ENCODE data around the gene RBKS. TPM values are rescaled to one million over a fixed set of nuclear protein-coding genes. Genes with fewer than 3 reads are reported as not detected.

RBKS gene
- total RNA-seq, 1 donor from 2014 or later = 0.79 TPM

DNA sequence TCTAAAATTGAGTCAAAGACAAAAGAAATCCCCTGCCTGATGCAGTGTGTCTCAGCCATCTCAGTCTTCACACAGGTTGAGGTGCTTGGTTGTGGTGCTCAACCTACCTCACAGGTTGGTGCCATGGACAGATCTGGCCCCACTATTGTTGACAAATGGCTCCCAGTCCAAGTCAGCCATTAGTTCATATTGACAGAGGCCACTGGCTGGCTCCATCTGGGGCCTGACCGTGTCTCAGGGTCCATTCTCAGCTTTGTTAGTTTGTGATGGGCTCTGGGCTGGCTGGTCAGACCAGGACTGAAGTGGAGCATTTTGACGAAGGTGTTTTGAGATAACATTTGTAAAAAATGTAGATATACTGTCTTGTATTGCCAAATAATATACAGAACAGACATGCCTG, 81.8 kb downstream of the RBKS start:
- TF ChIP-seq, protein P1, sequence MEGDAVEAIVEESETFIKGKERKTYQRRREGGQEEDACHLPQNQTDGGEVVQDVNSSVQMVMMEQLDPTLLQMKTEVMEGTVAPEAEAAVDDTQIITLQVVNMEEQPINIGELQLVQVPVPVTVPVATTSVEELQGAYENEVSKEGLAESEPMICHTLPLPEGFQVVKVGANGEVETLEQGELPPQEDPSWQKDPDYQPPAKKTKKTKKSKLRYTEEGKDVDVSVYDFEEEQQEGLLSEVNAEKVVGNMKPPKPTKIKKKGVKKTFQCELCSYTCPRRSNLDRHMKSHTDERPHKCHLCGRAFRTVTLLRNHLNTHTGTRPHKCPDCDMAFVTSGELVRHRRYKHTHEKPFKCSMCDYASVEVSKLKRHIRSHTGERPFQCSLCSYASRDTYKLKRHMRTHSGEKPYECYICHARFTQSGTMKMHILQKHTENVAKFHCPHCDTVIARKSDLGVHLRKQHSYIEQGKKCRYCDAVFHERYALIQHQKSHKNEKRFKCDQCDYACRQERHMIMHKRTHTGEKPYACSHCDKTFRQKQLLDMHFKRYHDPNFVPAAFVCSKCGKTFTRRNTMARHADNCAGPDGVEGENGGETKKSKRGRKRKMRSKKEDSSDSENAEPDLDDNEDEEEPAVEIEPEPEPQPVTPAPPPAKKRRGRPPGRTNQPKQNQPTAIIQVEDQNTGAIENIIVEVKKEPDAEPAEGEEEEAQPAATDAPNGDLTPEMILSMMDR (conservative IDR thresholded peaks at IDR 0.05) = no peak
- Mint-ChIP-seq H3K27me3 (ENCODE audit: low read depth) (no peaks in the 10 kb centered on the region), H3K4me3 (no peak overlapping the region), H3K4me1 (no peaks in the 10 kb centered on the region), H3K36me3 (ENCODE audit: low read depth) (no peaks in the 10 kb centered on the region), H3K9me3 (peaks cover 4% of the 10 kb centered on the region), H3K27ac (ENCODE audit: unreplicated experiment) (no peak overlapping the region)
- no peak for DNase-seq (ENCODE audit: low read depth, low spot score)

DNA sequence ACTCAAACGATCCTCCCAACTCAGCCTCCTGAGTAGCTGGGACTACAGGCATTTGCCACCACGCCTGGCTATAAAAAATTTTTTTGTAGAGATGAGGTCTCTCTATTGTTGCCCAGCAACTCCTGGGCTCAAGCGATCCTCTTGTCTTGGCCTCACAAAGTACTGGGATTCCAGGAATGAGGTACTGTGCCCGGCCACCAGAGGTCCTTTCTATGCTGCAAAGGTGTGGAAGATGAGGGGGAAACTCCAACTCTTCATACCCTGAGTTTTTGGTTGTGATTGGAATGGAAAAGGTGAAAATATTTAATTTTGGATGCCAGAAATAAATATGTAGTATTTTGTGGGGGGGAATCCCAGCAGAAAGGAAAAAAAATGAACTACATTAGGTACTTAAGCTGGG, 82.7 kb downstream of the RBKS start:
- no peak for DNase-seq (ENCODE audit: low read depth, low spot score)
- H3K36me3 Mint-ChIP-seq (ENCODE audit: low read depth) = no peaks in the 10 kb centered on the region
- H3K27ac Mint-ChIP-seq (ENCODE audit: unreplicated experiment) = no peak overlapping the region
- TF ChIP-seq, protein P1 (conservative IDR thresholded peaks at IDR 0.05) = peak; percentile 62
- no peak overlapping the region for H3K4me3 Mint-ChIP-seq
- H3K4me1 Mint-ChIP-seq = no peaks in the 10 kb centered on the region
- no peaks in the 10 kb centered on the region for H3K27me3 Mint-ChIP-seq (ENCODE audit: low read depth)
- H3K9me3 Mint-ChIP-seq = no peaks in the 10 kb centered on the region

DNA sequence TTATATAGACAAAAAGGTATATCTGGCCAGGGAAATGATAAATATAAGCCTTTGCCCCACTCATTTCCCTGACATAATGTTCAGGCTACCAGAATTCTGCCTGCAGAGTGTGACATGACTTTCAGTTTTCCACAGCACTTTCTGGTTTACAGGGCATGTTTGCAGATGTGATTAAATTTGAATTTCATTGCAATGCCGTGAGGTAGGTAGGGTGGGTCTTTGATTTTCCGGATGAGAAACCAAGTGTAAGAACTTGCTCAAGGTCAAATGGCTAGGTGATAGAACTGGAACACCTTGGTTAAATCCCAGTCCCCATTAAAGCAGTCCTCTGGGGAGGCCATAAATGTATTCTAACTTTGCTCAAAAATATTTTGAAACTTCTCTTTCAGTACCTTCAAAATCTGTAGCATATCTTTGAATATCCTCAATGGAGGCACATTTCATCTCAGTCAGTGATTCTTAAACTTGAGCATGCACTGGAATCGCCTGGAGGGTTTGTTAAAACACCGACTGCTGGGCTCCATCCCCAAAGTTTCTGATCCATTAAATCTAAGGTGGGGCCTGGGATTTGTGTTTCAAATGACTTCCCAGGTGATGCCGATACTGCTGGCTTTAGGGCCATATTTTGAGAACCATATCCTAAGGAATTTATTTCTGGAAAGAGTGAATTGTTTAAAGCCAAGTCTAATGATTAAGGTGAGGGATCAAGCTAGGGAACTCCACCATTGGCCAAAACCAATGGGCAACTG, 83.7 kb downstream of the RBKS start:
- Mint-ChIP-seq H3K4me1 (no peaks in the 10 kb centered on the region), H3K36me3 (ENCODE audit: low read depth) (no peaks in the 10 kb centered on the region), H3K4me3 (no peak overlapping the region), H3K9me3 (no peaks in the 10 kb centered on the region), H3K27me3 (ENCODE audit: low read depth) (no peaks in the 10 kb centered on the region), H3K27ac (ENCODE audit: unreplicated experiment) (no peak overlapping the region)
- TF ChIP-seq, protein P1 (conservative IDR thresholded peaks at IDR 0.05) = no peak
- no peak for DNase-seq (ENCODE audit: low read depth, low spot score)

DNA sequence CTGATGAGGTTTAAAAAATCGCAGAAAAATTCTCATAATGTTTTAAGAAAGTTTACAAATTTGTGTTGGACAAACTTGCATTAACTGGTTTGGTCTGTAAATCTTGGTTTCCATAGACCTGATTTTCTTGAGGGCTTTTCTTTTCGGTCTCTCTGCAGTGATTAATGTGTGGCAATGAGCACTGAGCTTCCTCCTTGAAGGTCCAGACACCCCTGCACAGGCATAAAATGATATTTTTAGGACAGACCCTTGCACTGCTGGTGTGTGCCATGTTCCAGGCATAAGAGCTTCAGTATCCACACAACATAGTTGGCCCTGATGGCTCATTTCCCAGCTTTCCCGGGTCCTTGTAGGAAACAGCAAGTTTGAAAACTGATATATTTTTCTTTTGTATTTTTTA, 85.0 kb downstream of the RBKS start:
- no peaks in the 10 kb centered on the region for H3K27me3 Mint-ChIP-seq (ENCODE audit: low read depth)
- no peaks in the 10 kb centered on the region for H3K4me1 Mint-ChIP-seq
- H3K36me3 Mint-ChIP-seq (ENCODE audit: low read depth) = no peaks in the 10 kb centered on the region
- no peak overlapping the region for H3K27ac Mint-ChIP-seq (ENCODE audit: unreplicated experiment)
- no peaks in the 10 kb centered on the region for H3K9me3 Mint-ChIP-seq
- TF ChIP-seq, protein P1 (conservative IDR thresholded peaks at IDR 0.05) = no peak
- no peak for DNase-seq (ENCODE audit: low read depth, low spot score)
- H3K4me3 Mint-ChIP-seq = no peak overlapping the region

DNA sequence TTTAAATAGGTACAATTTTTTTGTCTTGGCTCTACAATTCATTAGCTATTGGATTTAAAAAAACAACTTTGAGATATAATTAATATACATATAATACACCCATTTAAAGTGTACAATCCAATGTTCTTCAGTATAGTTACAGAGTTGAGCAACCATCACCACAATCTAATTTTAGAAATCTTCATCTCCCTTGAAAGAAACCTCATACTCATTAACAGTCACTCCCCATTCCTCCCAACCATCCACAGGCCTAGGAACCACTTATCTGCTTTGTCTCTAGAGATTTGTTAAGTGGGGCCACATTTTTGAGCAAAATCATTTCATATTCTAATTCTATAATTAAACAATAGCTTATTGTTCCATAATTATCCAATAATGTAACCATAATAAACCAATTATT, 86.0 kb downstream of the RBKS start:
- Mint-ChIP-seq H3K27ac (ENCODE audit: unreplicated experiment) (no peak overlapping the region), H3K36me3 (ENCODE audit: low read depth) (no peaks in the 10 kb centered on the region), H3K4me3 (no peak overlapping the region), H3K27me3 (ENCODE audit: low read depth) (no peaks in the 10 kb centered on the region), H3K9me3 (no peaks in the 10 kb centered on the region), H3K4me1 (peaks cover 4% of the 10 kb centered on the region)
- TF ChIP-seq, protein P1 (conservative IDR thresholded peaks at IDR 0.05) = no peak
- no peak for DNase-seq (ENCODE audit: low read depth, low spot score)

Data from neural crest cell (in vitro differentiated cells).